LoVo (cell line): ENCODE data around the gene ABCA3.
A peak's percentile ranks its signal among the peaks of the same experiment; 100 is the strongest.
"Not testable (repeated sequence)": the region's sequence is repeated elsewhere in the genome, so short reads cannot be mapped to it uniquely, and the experiment has no call there.

Experiments
- DNase-seq: peaks from one replicate; pipeline ENCODE4 v3.0.0-alpha.2; 2016; ENCODE audit warnings: low spot score

ABCA3 gene

DNA sequence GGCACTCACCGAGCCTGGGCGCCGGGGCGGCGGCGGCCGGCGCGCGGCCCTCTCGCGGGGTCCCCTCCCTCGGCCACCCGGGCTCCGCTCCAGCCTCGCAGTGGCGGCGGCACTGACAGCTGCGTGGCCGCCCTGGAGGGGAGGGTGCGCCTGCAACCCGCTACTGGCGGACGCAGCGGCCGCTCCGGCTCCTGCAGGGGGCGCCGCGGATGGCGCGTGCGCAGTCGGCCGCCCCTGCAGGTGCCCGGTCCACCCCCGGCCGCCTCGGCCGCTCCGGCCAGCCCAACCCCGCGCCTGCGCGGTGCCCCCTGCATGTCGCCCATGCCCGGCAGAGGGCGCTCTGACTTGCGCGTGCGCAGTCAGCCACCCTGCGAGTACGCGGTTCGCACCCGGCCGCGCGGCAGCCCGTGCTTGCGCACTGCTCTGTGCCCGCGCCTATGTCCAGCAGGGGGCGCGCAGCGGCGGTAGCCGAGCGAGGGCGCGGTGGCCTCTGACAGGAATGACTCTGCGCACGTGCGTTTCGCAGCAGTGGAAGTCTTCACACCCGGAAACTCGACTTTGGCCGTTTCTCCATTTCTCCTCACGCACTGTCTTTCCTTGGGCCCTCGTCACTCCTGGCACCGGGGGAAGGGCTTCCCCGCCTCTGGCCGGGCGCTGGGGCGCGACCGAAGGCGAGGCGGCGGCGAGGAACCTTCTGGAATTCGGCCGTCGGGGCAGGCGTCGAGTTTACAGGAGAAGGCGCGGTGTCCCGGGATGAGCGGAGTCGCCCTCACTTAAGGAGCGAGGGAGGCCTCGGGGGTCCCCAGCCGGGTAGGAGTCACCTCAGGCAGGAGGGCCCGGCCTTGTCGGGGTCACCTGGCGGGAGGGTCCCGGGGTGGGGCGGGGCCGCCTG, at the start of gene ABCA3:
ABCA3 (minus strand) TSS at position 165 of the 892 bp plus-strand sequence. CDS start 14,262 bp downstream, outside the sequence.
- DNase-seq: peak; percentile 93

DNA sequence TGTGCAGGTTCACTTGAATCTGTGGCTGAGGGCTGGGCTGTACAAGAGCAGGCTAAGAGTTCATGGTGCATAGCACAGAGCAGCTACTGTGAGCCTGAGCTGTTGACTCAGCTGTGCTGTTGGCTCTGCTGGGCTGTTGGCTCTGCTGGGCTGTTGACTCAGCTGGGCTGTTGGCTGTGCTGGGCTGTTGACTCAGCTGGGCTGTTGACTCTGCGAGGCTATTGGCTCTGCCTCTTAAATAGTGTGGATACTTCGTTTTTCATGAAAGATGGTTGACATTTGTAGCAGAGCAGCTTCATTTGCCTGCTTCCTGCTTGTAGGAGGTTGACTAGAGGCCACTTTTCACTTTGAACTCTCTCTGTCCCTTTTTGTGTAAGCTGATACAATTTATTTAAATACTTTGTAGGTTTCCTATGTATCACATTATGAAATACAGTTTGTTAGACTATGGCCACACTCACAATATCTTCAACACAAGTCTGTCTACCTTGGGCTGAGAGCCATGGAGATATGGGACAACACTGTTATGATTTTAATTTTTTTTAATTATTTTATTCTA, 48.4 kb upstream of the ABCA3 start:
- DNase-seq: no peak

DNA sequence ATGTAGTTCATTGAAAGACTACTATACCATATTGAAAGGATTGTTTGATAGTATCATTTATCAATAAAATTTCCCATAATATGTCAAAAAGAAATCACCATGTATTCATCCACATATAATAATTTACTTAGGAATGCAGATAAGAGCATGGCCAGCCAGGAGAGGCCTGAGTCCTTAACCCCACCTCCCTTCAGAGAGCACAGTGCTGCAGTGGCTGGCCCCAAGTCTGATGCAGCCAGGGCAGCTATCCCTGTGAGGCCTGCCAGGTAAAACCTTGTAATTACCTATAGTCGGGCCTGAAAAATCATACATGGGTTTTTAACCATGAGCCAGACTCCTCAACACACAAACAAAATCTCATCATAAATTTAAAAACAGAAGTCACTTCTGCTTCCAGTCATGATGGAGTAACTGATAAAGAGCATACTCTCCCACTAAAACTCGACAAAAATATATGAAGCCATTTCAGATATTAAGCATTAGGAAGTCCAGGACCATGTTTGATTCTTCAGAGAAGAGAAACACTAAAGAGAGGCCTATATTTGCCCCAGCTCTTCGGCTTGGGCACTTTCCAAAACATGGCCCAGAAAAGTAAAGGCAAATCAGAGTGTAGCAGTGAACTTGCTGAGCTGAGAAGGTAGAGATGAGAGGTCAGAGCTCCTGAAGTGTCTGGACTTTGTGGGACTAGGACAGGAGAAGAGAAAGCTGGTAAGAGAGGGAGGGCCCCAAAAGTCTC, 47.8 kb upstream of the ABCA3 start:
- DNase-seq: no peak

DNA sequence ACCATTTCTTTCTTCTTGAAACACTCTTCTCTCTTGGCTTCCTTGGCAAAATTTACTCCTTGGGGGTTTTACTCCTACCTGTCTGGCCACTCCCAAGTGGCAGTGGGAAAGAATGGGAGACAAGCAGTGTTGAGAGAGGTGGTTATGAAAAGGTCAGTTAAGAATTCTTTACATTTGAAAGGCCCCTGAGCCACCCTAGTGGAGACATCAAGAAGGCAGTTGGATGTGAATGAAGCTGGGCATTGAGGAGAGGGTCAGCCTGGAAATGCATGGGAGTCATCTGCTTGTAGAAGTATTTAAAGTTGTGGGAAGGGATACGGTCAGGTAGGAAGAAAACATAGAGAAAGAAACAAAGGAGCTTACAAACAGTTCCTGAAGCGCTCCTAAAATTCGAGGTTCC, 46.5 kb upstream of the ABCA3 start:
- DNase-seq: no peak

- DNase-seq: not testable (repeated sequence)
Observed at GRCh38 chr16:2385982-2386381, 45.5 kb upstream of the ABCA3 start.

DNA sequence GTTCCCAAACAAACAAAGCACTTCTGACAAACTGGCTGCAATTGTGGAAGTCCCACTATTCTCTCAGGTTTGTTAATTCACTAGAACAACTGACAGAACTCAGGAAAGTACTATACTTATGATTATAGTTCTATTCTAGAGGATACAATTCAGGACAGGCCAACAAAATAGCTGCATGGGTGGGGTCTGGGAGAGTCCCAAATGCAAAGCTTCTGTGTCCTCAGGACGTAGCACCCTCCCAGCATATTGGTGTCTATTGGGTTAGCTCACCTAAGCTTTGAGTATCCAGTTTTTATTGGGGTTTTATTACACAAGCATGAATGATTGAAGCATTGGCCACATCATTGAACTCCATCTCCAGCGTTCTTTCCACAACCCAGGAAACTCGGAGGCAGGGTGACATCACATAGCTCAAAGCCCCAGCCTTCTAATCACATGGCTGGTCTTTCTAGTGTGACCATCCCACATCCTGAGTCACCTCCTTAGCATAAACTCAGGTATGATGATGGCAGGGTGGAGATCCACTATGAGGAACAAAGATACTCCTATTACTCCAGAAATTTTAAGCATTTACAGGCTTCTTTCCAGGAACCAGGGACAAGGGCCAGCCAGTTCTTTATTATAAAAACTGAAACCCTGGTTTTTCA, 44.8 kb upstream of the ABCA3 start:
- DNase-seq: peak; percentile 23

DNA sequence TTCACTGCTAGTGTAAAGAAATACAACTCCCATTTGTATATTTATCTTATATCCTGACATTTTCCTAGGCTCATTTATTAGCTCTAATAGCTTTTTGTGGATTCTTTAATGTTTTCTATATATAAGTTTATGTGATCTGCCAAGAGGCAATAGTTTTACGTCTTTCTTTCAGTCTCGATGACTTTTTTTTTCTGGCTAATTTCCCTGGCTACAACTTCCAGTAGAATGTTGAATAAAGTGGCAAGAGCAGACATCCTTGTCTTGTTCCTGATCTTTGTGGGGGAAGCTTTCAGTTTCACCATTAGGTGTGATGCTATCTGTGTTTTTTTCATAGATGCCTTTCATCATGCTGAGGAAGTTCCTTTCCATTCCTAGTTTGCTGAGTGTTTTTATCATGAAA, 43.9 kb upstream of the ABCA3 start:
- no peak for DNase-seq

DNA sequence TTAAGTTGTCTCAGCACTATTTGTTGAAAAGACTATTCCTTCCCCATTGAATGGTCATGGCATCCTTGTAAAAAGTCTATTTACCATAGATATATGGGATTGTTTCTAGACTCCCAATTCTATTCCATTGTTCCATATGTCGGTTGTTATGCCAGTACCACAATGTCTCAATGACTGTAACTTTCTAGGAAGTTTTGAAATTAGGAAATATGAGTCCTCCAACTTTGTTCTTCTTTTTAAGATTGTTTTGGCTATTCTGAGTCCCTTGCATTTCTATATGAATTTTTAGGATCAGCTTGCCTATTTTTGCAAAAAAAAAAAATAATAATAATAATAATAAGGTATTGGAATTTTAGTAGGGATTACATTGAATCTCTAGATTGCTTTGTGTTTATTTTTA, 43.0 kb upstream of the ABCA3 start:
- DNase-seq: no peak

DNA sequence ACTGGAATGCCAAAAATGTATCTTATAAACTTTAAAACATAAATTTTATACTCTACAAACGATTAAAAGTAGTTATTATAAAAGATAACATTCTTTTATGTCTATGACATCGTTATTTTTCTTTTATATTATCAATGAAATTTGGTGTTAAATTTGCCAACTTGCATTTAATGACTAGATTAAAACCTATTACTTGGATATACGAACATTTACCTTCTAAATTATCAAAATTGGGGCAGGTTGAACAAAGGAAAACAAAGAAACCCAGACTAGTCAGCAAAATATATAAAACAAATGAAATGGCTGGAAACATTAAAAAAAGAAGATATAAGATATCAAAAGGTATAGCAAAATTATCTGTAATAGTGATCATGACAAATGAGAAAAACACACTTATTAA, 34.1 kb upstream of the ABCA3 start:
- no peak for DNase-seq

GRCh38 chr16:2373176-2373575, 32.6 kb upstream of the ABCA3 start:
- DNase-seq: no peak

DNA sequence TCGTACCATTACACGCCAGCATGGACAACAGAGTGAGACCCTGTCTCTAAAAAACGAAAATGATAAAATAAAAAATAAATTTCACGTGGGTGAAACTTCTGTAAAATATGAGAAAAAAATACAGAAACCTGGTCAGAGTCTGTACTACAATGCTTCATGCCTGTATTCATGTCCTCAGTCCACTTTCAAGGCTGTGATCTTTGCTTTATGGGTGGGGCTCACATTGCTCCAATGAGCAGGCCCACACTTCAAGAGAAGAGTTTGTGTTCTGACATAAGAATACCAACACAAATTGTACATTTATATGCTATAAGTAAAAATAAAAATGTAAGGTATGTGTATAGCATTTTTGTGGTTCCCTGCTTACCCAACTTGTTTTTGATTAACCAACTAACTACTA, 32.2 kb upstream of the ABCA3 start:
- DNase-seq: no peak

GRCh38 chr16:2371421-2371820, 30.9 kb upstream of the ABCA3 start:
- no peak for DNase-seq

DNA sequence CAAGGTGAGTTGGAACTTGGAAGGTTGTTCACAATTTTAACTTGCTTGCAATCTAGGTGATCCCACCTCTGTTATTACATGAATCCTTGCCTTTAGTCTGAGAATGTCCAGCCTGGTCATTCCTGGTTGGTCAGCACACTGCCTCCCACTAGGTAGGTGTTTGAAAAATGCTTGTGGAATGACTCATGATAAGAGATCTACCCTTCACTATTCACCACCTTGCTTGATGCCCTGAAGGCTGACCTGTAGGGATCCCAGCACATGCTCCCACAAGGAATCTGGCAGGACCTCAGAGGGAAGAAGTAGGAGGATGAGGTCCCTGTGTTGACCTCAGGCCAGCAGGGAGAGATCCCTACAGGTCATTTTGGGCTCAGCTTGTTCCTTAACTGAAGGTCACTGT, 30.2 kb upstream of the ABCA3 start:
- no peak for DNase-seq

DNA sequence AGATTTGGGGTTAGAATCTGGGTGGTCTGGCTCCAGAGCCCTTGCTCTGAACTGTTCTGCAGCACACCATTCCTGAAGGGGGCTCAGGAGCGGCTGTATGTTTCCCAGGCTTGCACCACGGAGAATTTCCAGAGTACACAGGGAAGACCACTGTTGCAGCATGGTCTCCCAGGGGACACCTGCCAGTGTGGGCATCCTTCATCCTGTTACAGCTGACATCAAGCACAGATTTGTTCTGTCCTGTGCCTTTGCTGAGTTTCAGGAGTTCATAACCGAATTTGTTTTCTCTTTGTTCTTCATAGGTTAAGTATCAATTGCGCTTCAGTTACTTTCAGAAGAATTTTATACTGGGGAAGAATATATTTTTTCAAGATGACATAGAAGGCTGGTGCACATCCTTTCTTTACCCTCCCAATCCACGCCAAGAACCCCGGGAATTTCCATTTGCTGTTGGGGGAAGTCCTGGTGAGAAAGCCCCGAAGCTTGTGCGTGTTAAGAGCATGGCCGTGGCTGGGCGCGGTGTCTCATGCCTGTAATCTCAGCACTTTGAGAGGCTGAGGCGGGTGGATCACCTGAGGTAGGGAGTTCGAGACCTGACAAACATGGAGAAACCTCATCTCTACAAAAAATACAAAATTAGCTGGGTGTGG, 26.3 kb upstream of the ABCA3 start:
- no peak for DNase-seq

DNA sequence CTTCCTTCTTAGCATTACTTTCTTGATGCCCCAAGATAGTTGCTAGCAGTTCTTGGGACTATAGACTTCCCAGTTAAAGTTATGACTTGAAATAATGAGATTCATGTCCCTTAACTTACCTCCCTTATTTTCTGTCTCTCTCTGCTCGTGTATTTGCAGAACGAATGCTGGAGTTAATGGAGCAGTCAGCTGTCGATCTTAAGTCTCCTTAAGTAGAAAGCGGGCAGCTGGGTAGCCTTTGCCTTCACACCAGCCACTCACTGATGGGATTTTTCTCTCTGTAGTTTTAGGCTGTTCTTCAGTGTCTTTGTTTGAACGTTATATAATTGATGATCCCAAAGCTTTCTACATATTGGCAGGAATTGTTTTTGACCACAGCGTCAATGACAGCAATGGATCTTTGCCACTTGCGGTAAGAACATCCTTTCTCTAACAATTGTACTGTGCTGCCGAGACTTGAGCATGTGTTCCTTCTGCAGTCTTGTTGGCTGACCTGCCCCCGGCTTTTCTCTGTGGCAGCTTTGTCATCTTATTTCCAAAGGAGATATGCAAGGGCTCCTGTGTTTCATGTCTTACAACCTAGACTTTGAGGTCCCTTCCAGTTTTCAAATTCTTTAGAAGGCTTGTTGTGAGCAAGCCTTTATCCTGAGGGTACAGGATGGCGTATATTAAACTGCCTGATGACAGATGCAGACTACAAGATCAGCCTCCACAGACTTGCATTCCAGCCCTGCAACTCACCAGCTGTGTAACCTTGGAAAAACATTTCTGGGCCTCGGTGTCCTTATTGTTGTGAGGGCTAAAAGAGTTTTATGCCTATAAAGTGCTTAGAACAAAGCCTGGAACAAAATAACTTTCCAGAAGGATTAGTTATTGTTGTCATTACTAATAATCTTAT, 25.1 kb upstream of the ABCA3 start:
- no peak for DNase-seq

DNA sequence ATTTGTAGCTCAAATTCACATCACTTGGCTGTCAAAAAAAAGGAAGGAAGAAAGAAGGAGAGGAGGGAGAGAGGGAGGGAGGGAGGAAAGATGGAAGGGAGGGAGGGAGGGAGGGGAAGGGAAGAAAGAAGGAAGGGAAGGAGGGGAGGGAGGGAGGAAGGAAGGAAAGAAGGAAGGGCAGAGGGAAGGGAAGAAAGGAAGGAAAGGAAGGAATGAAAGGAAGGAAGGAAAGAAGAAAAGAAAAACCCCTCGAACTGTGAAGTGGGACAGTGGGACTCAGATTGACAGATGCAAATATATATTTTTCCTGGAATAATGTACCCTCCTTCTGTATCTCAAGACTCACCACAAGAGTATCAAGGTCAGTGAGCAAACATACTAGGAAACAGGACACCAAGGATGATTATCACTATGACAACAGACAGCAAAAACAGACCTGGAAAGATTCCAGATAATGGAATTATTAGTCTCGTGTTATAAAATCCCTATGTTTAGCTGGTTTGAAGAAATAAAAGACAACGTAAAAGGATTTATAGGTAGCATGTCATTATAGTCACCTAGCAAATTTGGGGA, 24.2 kb upstream of the ABCA3 start:
- DNase-seq: no peak

DNA sequence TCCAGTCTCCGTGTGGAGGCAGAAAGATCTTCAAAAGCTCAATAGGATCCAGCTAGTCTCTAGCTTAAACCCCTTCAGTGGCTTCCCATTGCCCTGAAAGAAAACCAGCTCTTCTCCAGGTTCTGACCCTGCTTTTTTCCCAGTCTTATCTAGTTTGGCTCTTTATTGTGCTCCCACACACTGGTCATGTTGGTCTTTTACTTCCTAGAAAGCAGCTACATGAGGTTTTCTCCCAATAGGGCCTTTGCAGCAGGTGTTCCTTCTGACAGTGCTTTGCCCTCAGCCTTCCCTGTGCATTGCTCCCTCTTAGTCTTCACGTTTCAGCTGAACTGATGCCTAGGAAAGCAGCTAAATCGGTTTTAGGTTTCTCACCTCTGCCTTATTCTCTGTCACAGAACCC, 21.7 kb upstream of the ABCA3 start:
- DNase-seq: no peak

DNA sequence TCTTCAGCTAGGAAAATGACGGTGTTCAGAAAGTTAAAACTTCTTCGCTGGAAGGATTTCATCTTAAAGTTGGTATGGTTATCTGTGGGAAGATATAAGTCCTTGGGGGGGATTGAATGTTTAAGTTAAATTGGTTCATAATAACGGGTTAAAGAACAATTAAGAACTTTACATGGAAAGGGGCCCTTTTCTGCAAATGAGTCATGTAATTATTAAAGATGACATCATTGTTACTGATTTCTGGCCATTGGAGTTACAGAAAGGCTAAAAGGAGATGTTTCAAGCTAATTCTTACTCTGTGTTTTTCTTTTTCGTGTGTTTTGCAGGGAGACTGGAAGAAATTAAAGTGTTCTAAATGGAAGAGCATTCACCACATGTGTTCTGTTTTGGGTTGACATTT, 20.6 kb upstream of the ABCA3 start:
- no peak for DNase-seq

- DNase-seq: no peak
Observed at GRCh38 chr16:2359919-2360318, 19.4 kb upstream of the ABCA3 start.

GRCh38 chr16:2358811-2359210, 18.3 kb upstream of the ABCA3 start:
- no peak for DNase-seq

DNA sequence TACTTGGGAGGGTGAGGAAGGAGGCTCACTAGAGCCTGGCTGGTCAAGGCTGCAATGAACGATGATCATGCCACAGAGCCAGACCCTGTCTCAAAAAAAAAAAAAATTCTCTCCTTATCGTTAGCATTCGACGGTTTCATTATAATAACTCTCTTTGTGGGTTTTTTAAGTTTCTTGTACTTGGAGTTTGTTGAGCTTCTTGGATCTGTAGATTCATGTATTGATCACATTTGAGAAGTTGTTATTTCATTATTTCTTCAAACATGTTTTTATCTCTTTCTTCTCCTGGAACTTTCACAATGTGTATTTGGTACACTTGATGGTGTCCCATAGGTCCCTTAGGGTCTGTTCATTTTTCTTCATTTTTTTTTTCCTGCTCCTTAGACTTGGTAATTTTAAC, 16.8 kb upstream of the ABCA3 start:
- DNase-seq: no peak
